Small intestine (tissue), 4 donors: ENCODE data around the gene SLC7A10. TPM values are rescaled to one million over a fixed set of nuclear protein-coding genes. Genes with fewer than 3 reads are reported as not detected.

Experiments
- polyA plus RNA-seq, 4 donors: library from polyadenylated mRNA; stranded (reverse) in 3 of 4; unstranded in 1 of 4; fragments of 200-250 nt in 3 of 4; fragments of 120-200 nt in 1 of 4; gene quantifications; one replicate each; pipeline versions ENCODE4 v1.2.1 to v1.2.3, GENCODE V29; 2013
- donor health status: healthy with polysubstance abuse.
- donor health status: Bipolar disorder and iron deficiency.
- donor health status: healthy.

Gene SLC7A10
- polyA plus RNA-seq, 4 donors = 1.4 to 16.0 TPM; not detected in 2

Other genes starting within 250 kb of the SLC7A10 start
- gene RHPN2, start 161.0 kb downstream of the SLC7A10 start, polyA plus RNA-seq = 10 to 100 TPM; 20.7 to 67.6 (median 33.7) TPM
- 10 to 100 TPM in 1 of 4 donors, 1 to 10 TPM in 3; 4.6 to 12.5 (median 9.1) TPM for gene GPATCH1, start 144.7 kb downstream of the SLC7A10 start, polyA plus RNA-seq
- gene WDR88, start 93.7 kb downstream of the SLC7A10 start, polyA plus RNA-seq = under 1 TPM in 1 of 4 donors, not detected in 3; 0.56 TPM
- 10 to 100 TPM in 2 of 4 donors, 1 to 10 TPM in 2; 2.0 to 34.0 (median 9.6) TPM for gene LRP3, start 31.5 kb downstream of the SLC7A10 start, polyA plus RNA-seq
- gene CEBPA, start 76.7 kb upstream of the SLC7A10 start, polyA plus RNA-seq = 100 to 1,000 TPM in 1 of 4 donors, 10 to 100 TPM in 3; 31.0 to 203 (median 58.2) TPM
- gene CEBPG, start 147.9 kb upstream of the SLC7A10 start, polyA plus RNA-seq = 10 to 100 TPM; 48.6 to 78.0 (median 67.7) TPM